ENCODE results near the gene SYNPO.

The SYNPO gene

DNA sequence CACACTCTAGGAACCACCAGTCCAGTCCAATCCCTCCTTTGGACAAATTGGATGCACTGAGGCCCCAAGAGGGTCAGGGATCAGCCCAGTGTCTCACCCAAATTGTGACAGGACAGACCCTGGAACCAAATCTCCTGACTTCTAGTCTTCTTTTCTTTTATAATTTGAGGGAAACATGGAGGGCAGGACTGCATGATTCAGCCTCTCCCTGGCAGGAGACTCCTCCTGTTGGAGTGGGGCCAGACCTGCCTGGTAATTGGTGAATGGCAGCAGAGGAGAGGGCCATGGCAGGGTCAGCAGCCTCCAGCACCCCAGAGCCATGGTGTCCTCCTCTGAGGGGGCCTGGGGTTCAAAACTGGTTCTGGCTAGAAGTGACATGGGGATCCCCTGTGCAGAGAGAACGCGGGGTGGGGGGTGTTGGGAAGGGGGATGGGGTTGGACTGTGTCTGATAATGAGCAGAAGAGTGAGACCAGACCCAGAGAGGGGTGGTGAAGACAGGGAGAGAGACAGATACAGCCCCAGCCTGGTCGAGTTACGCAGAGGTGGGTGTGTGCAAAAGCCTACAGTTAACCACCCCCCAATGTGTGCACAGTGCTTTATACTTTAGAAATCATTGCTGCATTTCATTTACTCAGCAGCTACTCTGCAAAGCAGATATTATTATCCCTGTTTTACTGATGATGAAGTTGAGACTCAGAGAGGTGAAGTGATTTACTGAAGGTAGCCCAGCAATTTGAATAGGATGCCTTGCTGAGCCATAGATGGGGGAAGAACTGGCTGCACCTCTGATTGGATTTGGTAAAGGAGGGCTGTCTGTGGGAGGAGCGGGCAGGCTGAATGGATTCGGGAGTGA lies 3.8 kb upstream of the SYNPO start:
- Histone ChIP-seq H3K4me2 (ENCODE audit: low read depth, low read length, poor library complexity, severe bottlenecking) (no peak overlapping the region), H3K36me3 (ENCODE audit: low read length) (no peaks in the 10 kb centered on the region), H3K4me3 (ENCODE audit: insufficient read depth, low read length, poor library complexity, severe bottlenecking) (no peak overlapping the region), H3K9me2 (replicated peaks; ENCODE audit: insufficient read depth, low read length) (no peaks in the 10 kb centered on the region), H3K79me2 (ENCODE audit: insufficient read depth, low read length) (no peaks in the 10 kb centered on the region), H3K27me3 (ENCODE audit: low read length) (no peaks in the 10 kb centered on the region), H3F3A (ENCODE audit: insufficient read depth) (no peaks in the 10 kb centered on the region), H3K27ac (ENCODE audit: low read depth, low read length) (no peak overlapping the region), H4K20me1 (ENCODE audit: low read depth, low read length) (no peaks in the 10 kb centered on the region), H3K9ac (ENCODE audit: low read length) (no peak overlapping the region), H2AFZ (ENCODE audit: low read depth, low read length, severe bottlenecking) (no peak overlapping the region), H3K9me3 (ENCODE audit: insufficient read depth, low read length) (no peaks in the 10 kb centered on the region)
- no peak for TF ChIP-seq EZH2phosphoT487 (conservative IDR thresholded peaks at IDR 0.05; ENCODE audit: low read length)

DNA sequence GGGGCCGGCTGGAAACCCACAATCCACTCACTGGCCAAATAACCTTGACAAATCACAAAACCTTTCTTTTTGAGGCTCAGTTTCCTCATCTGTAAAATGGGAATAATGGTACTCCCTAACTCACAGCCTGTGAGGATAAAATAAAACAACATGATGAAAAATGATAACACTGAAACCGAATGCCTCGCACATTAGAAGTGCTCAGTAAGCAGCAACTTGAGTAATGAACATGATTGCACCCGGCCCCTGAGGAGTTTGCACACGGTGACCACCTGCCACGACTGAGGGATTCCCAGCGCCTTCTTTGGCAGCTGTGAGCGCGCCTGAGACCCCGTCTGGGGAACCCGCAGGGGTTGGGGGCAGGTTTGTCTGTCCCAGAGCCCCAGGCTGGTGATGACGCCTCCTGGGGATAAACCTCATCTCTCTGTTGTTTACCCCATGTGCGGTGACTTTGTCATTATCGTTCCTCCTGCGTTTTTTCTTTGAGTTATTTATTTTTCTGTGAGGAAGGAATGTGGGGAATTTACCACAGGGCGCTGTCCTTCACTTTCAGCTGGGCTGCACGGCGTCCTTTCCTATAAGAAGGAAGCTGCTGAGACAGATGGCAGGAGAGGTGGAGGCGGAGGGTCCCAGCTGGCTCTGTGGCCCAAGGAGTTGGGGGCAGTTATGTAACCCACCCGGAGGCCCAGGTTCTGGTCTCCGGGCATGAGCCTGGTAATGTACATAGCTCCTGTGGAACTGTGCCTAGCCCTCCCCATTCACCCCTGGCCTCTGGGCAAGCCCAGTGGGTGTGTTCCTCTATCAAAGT lies 3.0 kb upstream of the SYNPO start:
- Histone ChIP-seq H3K4me3 (ENCODE audit: insufficient read depth, low read length, poor library complexity, severe bottlenecking) (no peak overlapping the region), H4K20me1 (ENCODE audit: low read depth, low read length) (no peaks in the 10 kb centered on the region), H3K9me2 (replicated peaks; ENCODE audit: insufficient read depth, low read length) (no peaks in the 10 kb centered on the region), H3K27ac (ENCODE audit: low read depth, low read length) (no peak overlapping the region), H3K9me3 (ENCODE audit: insufficient read depth, low read length) (no peaks in the 10 kb centered on the region), H3F3A (ENCODE audit: insufficient read depth) (no peaks in the 10 kb centered on the region), H2AFZ (ENCODE audit: low read depth, low read length, severe bottlenecking) (no peak overlapping the region), H3K27me3 (ENCODE audit: low read length) (no peaks in the 10 kb centered on the region), H3K4me2 (ENCODE audit: low read depth, low read length, poor library complexity, severe bottlenecking) (no peak overlapping the region), H3K79me2 (ENCODE audit: insufficient read depth, low read length) (no peaks in the 10 kb centered on the region), H3K36me3 (ENCODE audit: low read length) (no peaks in the 10 kb centered on the region), H3K9ac (ENCODE audit: low read length) (no peak overlapping the region)
- TF ChIP-seq, protein P1, sequence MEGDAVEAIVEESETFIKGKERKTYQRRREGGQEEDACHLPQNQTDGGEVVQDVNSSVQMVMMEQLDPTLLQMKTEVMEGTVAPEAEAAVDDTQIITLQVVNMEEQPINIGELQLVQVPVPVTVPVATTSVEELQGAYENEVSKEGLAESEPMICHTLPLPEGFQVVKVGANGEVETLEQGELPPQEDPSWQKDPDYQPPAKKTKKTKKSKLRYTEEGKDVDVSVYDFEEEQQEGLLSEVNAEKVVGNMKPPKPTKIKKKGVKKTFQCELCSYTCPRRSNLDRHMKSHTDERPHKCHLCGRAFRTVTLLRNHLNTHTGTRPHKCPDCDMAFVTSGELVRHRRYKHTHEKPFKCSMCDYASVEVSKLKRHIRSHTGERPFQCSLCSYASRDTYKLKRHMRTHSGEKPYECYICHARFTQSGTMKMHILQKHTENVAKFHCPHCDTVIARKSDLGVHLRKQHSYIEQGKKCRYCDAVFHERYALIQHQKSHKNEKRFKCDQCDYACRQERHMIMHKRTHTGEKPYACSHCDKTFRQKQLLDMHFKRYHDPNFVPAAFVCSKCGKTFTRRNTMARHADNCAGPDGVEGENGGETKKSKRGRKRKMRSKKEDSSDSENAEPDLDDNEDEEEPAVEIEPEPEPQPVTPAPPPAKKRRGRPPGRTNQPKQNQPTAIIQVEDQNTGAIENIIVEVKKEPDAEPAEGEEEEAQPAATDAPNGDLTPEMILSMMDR (IDR thresholded peaks at IDR 0.05; ENCODE audit: insufficient read depth, low read length, poor library complexity, severe bottlenecking) = no peak
- no peak for TF ChIP-seq EZH2phosphoT487 (conservative IDR thresholded peaks at IDR 0.05; ENCODE audit: low read length)

DNA sequence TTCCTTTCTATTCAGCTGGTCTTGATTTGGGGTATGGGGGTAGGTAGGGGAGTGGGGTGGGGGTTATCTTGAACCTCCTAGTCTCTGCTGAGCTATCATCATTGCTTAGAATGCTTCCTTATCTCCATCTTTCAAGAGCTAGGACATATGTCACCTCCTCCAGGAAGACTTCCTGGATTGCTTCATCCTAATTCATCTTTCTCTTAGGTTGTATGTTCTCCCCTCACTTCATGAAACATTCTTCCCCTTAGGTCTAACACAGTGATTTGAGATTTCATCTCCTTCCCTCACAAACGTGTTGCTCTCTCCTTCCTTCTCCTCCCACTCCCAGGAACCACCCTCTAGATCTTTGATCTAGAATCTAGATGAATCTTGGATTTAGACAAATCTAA lies 2.4 kb upstream of the SYNPO start:
- Histone ChIP-seq H3K36me3 (ENCODE audit: low read length) (no peaks in the 10 kb centered on the region), H3K79me2 (ENCODE audit: insufficient read depth, low read length) (no peaks in the 10 kb centered on the region), H4K20me1 (ENCODE audit: low read depth, low read length) (no peaks in the 10 kb centered on the region), H3K4me2 (ENCODE audit: low read depth, low read length, poor library complexity, severe bottlenecking) (no peak overlapping the region), H3K9me3 (ENCODE audit: insufficient read depth, low read length) (no peaks in the 10 kb centered on the region), H2AFZ (ENCODE audit: low read depth, low read length, severe bottlenecking) (no peak overlapping the region), H3K9ac (ENCODE audit: low read length) (no peak overlapping the region), H3K9me2 (replicated peaks; ENCODE audit: insufficient read depth, low read length) (no peaks in the 10 kb centered on the region), H3K4me3 (ENCODE audit: insufficient read depth, low read length, poor library complexity, severe bottlenecking) (no peak overlapping the region), H3K27me3 (ENCODE audit: low read length) (no peaks in the 10 kb centered on the region), H3K27ac (ENCODE audit: low read depth, low read length) (no peak overlapping the region), H3F3A (ENCODE audit: insufficient read depth) (no peaks in the 10 kb centered on the region)
- no peak for TF ChIP-seq EZH2phosphoT487 (conservative IDR thresholded peaks at IDR 0.05; ENCODE audit: low read length)
- TF ChIP-seq, protein P1 (IDR thresholded peaks at IDR 0.05; ENCODE audit: insufficient read depth, low read length, poor library complexity, severe bottlenecking) = no peak
